Stimulated activated CD8-positive, alpha-beta memory T cell treated with anti-CD3 and anti-CD28 coated beads, Interleukin-4, amount 100 ng/mL, for 1 hour (primary cell): ENCODE results near the gene MKLN1.
"Not testable (repeated sequence)": the region's sequence is repeated elsewhere in the genome, so short reads cannot be mapped to it uniquely, and the experiment has no call there.

Experiments used
- DNase-seq, 2 donors: peaks; one replicate each; pipeline ENCODE4 v3.0.0-alpha.2; 2020; ENCODE audit warnings: low read depth in 2 of 2, low spot score in 1 of 2

MKLN1 gene

DNA sequence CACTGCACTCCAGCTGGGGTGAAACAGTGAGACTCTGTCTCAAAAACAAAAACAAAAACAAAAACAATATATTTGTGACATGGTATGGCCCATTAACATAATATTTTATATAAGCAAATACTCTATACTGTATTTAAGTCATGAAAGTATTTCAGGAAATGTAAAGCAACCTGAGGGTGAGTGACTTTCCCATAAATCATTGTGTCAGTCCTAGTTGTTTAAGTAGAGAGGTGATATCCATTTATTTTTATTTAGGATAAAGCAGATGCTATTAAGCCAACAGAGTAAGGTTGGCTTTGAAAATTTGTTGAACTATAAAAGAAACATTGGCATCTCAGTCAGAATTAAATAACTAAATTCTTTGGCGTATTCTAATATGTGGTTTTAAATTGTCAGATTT lies 60.5 kb downstream of the MKLN1 start:
- DNase-seq: no peak

DNA sequence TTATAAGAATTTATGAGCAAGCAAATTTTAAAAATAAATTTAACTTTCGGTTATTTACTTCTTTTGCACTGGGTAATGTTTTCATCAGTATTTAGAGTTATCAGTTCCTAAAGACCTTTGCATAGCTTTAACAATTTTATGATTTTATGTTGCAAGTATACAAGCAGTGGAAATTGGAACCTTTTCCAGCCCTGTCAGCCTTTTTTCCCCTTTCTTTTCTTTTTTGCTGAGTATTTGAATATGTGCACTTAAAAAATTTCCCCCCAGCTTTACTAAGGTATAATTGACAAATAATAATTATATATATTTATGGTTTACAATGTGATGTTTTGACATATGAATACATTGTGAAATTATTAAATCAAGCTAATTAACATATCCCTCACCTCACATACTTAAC lies 62.6 kb downstream of the MKLN1 start:
- no peak for DNase-seq

DNA sequence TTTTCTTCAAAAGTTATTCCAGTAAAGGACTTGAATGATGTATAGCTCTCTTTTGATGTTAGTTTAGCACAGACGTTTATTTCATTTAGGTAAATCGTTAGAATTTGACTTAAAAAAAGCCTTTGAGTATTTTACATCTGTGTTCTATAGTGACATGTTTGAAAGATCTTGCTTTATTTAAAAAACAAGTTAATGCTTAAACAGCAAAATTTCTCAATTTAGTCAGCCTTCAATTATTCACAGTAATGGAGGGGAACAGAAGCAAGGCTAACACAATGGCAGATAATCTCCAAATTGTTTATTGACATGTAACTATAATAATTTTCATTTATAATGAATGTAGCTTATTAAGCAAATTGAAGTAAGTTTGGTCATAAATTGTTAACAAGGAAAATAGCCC lies 63.5 kb downstream of the MKLN1 start:
- DNase-seq: no peak

DNA sequence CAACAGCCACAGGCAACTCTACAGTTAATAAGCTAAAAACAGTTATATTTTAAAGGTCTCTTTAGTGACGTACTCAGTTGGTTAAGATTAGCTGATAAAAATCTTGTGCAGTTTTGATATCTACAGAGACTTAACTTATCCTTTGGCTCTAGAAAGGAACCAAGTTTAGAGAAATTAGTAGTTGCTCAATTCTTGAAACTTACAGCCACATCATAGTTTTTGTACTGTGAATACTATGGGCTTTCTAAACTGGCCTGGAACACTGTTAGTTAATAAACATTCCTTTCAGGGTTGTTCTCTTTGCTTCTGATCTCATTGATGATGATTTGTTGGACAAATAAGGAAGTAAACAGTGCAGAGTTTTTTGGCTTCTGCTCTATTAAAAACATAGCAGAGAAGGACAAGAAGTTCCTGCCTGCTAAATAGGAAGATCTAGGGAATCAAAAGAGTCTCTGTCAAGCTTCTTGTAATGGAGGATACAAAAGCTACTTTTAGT lies 73.1 kb downstream of the MKLN1 start:
- DNase-seq: no peak

DNA sequence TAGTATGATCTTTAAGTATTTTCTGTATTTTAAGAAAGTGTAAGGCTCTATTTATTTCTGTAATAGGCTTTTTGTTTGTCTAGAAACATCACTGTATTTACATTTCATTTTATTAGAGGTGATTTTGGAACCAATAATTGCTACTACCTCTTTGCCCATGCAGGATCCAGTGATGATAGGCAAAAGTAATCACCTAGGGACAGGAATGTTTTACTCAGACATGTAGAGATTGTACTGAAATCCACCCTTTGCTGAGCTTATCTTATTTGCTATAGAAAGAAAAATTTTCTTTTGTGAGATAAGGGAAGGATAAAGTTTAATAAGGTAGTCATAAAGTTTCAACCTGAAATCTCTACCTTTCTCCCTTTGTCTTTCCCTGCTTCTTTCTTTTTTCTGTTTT lies 73.5 kb downstream of the MKLN1 start:
- no peak for DNase-seq

DNA sequence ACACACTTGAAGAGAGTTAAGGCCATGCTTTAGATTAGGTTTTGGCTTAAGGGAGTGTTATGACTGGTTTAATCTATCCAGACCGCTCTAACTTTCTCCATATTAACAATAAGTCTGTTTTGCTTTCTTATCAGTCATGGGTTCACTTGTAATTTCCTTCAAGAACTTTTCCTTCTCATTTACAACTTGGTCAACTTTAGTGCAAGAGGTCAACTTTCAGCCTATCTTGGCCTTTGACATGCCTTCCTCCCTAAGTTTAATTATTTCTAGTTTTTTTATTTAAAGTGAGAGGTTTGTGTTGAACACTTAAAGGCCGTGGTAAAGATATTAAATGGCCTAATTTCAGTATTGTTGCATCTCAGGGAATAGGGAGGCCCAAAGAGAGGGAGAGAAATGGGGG lies 75.6 kb downstream of the MKLN1 start:
- DNase-seq: no peak

DNA sequence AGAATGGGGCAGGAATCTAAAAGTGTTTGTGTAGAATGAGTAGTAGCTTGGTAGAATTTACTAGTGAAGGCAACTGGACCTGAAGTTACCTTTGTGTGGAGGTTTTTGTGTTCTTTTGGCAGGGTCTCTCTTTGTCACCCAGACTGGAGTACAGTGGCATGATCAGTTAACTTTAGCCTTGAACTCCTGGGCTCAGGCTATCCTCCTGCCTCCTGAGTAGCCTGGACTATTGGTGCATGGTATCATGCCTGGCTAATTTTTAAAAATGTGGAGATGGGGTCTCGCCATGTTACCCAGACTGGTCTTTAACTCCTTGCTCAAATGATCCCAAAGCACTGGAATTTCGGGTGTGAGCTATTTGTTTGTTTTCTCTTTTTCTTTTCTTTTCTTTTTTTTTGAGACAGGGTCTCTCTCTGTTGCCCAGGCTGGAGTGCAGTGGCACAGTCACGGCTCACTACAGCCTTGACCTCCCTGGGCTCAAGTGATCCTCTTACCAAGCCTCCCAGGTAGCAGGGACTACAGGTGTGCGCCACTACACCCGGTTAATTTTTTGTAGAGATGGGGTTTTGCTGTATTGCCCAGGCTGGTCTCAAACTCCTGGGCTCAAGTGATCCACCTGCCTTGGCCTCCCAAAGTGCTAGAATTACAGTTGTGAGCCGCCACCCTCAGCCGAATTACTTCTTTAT lies 76.7 kb downstream of the MKLN1 start:
- DNase-seq: no peak

DNA sequence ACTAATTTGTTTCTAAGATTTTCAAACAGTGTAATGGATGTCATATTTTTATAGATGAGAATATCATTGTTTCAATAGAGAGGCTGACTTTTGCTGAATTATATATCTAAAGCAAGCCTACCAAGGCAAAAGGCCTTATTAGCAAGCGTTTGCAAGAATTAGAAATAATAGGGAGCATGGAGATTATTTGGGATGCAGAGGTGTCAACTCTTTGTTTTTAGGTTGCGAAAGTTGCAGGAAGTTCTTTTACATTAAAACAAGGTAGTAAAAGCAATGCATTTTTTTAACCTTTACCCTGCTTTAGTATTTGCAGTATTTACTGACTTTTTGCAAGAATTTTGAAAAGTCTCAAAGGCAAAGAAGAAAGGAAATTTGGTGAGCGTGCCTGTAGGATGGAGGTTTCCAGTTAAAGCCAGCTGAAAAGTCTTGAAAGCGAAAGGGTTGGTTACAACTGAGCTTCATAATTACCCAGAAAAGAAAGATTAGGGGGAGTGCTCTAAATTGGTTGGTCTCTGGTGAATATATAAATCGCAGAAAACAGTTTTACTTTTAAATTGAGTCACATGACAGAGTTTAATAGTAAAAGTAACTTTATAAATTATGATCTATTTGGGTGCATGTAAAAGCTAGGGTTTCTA lies 81.6 kb downstream of the MKLN1 start:
- no peak for DNase-seq

DNA sequence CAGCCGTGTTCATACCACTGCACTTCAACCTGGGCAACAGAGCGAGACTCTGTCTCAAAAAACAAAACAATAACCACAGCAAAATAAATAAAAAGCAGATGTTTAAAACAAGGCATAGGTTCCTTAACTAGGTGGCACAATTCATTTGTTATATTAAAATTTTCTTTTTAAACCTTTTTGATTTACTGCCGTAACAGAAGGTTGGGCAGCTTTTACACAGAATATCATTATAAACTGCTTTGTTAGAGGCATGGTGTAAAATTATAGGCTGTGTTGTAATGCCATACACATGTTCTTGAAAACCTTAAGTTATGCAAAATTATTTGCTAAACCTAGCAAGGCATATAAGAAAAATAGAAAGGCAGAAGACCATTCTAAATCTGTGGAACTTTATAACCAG lies 84.4 kb downstream of the MKLN1 start:
- no peak for DNase-seq

DNA sequence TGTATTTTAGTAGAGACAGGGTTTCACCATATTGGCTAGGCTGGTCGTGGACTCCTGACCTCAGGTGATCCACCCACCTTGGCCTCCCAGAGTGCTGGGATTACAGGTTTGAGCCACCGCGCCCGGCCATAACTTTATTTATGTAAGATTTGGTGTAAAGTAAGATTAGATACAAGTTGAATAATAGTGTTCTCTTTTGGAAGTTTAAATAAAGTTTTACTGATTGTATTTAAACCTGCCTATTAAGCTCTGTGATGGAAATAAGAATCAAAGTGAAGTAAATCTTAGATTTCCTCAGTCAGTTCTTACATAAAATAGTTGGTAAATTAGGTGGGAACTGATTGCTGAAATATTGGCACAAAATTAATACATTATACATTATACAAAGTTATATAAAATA lies 86.0 kb downstream of the MKLN1 start:
- DNase-seq: no peak

DNA sequence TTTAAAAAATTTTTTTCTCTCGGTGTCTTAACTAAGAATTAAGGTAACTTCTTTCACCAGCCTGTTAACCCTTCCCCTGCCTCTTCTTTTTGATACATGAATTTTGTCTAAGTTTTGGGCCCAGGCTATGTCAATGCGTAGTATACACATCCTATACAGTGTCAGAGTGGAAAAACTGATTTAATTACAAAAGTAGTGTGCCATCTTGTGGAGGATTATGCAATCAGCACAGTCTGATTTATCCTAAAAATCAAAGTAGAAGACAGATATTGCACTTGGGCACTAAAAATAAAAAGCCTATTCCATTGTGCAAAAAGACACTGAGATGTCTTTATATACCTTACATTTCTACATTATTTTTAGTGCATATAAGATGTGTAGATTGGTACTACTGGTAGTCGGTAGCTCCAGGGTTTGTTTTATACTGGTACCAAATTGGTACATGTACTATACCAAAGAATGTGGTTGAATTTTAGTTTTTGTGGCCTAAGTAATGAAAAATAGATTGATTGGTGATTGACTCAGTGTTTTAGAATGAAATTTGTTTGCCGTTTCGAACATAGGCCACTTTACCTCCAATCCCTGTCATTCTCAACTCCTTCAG lies 96.6 kb downstream of the MKLN1 start:
- no peak for DNase-seq

DNA sequence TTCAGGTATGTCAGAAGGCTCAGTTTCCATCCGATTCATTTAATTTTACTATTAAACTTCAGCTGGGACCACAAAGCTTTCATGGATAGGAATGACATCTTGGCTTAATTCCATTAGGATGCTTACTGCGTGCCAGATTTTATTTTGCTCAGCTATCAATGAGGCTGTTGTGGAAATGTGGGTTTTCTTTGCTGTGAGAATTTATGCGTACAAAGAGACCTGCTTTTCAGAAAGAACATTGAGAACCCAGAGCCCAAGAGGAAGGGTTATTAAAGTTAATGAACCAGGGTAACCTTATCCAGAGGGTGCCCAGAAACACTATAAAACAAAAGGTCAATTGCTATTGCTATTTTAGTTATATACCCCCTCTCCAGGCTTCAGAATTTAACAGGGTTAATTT lies 98.3 kb downstream of the MKLN1 start:
- DNase-seq: no peak

DNA sequence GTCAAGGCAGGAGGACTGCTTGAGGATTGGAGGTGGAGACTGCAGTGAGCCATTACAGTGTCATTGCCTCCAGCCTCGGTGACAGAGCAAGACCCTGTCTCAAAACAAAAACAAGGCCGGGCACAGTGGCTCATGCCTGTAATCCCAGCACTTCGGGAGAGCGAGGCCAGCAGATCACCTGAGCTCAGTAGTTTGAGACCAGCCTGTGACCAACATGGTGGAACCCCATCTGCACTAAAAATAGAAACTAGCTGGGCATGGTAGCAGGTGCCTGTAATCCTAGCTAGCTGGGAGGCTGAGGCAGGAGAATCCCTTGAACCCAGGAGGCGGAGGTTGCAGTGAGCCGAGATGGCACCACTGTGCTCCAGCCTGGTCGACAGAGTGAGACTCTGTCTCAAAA lies 103.2 kb downstream of the MKLN1 start:
- DNase-seq: not testable (repeated sequence)

DNA sequence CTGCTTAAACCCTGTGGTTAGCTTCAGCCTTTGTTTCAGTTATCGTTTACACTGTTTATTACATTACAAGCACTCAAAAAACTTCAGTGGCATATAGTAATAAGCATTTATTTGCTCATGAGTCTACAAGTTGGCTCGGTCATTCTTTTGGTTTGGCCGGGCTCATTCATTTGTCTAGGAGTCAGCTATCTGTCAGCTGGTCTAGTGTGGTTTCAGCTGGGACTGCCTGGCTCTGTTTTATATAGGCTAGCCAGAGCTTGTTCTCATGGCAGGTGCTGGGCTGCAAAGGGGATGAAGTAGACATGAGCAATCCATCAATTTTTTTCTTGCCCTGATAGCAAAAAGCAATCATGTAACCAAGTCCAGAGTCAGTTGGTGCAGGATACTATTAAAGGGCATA lies 103.6 kb downstream of the MKLN1 start:
- no peak for DNase-seq

DNA sequence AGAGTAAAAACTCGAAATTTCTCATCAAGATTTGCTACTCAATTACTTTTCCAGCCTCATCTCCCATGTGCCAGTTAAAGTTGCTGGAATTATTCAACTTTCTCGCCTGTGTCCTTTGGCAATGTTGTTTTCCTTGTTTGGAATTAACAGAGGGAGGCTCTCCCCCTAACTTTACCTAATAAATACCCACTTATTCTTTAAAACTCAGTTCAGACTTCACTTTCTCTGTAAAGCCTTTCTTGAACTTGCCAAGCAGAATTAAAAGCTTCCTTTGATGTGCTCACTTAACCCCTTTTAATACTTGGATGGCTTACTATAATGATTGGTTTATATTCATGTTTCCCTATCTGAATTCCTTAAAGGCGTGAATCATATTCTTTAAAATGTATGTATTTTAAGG lies 104.1 kb downstream of the MKLN1 start:
- no peak for DNase-seq

DNA sequence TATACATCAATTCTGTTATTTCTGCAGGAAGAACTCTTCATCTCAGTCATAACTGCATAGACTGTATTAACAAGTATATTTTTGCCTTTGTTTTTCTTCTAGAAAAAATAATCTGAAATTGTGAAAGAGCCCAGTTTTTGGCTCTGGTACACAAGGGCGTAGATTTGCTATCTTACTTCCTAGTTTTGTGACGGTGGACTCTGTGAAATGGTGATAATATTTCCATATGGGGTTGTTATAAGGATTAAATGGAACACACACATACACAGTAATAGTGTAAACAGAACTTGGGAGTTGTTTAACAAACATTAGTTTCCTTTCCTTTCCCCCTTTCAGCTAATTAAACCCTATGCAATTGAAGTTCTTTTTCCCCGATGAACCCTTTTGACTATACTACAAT lies 108.7 kb downstream of the MKLN1 start:
- no peak for DNase-seq

DNA sequence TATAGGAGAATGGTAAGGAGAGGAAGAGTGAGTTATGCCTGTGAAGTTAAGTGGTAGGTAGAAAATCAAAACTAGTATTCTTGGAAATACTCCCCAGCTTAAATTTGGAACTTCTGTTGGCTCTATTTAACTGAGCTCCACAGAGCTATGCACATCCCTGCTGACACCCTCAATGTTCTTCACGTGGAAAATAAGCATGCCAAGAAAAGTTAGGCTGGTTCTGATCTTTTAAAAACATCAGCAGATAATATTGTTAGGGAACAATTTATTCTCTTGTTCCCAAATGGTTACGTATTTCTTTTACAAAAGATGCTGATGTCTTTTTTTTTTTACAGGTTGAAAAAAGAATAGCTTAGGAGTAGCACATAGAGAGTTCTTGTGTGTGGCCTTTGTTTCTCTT lies 111.3 kb downstream of the MKLN1 start:
- DNase-seq: no peak

DNA sequence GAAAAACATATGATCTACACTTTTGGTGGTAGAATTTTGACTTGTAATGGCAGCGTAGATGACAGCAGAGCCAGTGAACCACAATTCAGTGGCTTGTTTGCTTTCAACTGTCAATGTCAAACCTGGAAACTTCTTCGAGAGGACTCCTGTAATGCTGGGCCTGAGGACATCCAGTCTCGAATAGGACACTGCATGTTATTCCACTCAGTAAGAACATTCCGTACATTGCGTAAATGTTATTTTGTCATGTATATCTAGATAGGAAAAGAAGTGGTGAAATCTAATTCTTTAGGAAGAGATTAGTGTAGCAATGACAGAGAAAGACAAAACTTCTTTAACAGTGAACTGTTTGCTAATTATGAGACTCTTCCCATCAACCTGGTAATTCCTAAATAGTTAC lies 115.8 kb downstream of the MKLN1 start:
- no peak for DNase-seq

DNA sequence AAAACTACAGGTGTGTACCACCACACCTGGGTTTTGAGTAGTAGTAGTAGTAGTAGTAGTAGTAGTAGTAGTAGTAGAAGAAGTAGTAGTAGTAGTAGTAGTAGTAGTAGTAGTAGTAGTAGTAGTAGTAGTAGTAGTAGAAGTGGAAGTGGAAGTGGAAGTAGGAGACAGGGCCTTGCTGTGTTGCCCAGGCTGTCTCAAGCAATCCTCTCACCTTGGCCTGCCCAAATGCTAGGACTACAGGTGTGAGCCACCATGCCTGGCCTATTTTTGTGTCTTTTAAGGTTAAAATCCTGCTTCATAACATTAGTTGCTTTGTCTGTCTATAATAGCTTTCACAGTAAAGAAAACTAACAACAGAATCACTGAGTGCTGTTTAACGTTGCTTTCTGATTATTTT lies 117.0 kb downstream of the MKLN1 start:
- DNase-seq: no peak

DNA sequence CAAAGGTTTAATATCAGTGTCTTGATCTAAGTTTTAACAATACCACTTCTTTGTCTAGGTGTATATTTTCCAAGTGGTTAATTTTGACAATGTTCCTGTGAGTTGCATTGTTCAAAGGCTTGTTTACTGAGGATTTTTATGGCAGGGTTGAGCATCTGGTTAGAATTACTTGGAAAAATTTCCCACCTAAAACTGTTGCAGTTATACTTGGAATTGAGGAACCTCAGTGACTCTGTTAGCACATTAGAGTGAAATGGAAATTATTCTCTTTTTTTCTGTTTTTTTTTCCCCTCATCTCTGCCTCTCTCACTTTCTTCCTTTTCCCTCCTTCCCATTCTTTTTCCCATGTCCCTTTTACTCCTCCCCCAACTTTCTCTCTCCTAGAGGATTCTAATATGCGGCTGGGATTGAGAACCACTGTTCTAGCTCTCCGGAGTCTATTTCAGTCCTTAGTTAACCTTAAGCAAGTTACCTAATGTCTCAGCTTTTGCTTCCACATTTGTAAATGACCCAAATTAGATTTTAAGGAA lies 121.8 kb downstream of the MKLN1 start:
- DNase-seq: no peak

DNA sequence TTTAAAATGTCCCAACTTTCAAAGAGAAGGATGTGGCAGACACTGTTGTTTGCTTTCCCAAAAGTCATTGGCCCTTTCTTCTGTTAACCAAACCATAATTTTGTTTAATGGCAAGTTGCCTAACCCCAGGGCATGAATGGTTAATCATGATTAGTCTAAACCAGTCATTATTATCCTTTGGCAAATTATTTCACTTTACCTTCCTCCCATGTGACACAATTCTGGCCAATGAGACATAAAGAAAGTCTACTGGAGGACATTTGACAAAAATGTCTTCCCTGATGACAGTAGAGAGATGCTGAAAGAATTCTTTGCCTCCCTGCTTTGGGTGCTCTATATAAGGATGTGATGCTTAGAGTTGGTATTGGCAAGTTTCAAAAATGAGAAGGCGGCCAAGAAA lies 126.8 kb downstream of the MKLN1 start:
- DNase-seq: no peak

DNA sequence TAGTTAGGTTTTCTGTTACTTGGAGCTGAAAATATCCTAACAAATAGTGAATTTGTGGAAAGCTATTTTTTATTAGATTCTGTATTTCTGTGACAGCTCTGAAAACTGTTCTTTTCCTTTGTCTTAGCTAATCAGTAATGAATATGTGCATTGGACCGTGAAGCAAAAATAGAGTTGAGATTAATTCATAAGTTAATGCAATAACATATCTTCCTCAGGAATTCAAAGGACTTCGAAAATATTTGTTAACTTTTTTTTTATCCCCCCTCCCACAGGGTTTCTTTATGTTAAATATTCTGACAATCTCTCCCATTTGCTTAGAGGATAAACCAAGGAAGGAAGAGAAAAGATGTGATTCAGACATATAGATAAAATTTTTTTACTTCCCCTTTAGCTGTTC lies 127.3 kb downstream of the MKLN1 start:
- DNase-seq: no peak
